ENCODE results near the gene EP400.

GRCh38 chr12:132123970-132124765 lies 174.4 kb downstream of the EP400 start:
- no peak for TF ChIP-seq CTCF (conservative IDR thresholded peaks at IDR 0.05; ENCODE audit: low read depth, low read length)
- TF ChIP-seq EZH2 (IDR thresholded peaks at IDR 0.05; ENCODE audit: borderline replicate concordance, low read depth, low read length, poor library complexity, severe bottlenecking), result no peak
